GM19099 (cell line): ENCODE results near the gene WNT7B.

Experiments used
- POLR2A ChIP-seq: IDR thresholded peaks from 3 replicates; pipeline ENCODE4 v1.6.1; 2011; ENCODE audit warnings: low read depth; ENCODE audit not compliant: insufficient read length; ENCODE audit errors: extremely low read depth

Gene WNT7B

DNA sequence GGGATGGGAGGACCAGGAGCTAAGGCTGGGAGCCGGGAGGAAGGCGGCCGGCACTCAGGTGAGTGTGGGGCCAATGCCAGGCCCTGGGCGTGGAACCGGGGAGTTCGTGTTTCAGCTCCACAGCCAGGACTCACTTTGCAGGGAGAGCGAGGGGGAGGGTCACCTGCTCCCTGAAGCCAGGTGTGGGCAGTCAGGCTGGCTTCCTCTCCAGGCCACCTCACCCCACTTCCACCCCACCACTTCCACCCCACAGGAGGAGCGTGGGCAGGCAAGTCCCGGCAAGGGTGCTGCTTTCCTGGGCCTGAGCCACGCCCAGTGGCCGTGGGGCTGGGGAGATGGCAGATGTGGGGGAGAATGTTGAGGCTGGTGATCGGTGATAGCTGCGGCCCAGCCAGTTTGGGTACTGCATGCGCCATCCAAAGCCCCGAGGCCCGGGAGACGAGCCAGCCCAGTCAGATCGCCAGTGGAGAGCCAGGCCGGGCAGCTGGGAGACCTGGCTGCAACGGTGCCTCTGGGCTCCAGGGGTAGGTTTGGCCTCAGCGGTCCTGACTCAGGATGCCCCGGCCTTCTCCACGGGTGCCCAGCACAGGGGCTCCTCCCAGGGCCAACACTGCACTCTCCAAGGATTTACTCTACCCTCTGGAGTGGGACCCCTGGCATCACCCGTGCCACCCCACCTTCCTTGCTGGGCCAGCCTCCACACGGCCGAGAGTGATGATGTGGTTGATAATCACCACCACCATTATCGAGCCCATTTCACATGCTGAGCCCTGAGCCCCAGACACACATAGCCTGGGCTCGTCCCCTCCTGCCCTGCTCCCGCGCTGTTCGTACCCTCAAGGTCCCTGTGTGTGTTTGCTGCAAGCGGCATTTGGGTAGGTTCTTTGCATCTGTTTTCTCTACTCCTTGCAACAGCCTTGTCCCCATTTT is 93.8 kb downstream of the WNT7B start:
- TF ChIP-seq POLR2A, result no peak

GRCh38 chr22:45881524-45881875 is 95.5 kb downstream of the WNT7B start:
- TF ChIP-seq POLR2A, result no peak

DNA sequence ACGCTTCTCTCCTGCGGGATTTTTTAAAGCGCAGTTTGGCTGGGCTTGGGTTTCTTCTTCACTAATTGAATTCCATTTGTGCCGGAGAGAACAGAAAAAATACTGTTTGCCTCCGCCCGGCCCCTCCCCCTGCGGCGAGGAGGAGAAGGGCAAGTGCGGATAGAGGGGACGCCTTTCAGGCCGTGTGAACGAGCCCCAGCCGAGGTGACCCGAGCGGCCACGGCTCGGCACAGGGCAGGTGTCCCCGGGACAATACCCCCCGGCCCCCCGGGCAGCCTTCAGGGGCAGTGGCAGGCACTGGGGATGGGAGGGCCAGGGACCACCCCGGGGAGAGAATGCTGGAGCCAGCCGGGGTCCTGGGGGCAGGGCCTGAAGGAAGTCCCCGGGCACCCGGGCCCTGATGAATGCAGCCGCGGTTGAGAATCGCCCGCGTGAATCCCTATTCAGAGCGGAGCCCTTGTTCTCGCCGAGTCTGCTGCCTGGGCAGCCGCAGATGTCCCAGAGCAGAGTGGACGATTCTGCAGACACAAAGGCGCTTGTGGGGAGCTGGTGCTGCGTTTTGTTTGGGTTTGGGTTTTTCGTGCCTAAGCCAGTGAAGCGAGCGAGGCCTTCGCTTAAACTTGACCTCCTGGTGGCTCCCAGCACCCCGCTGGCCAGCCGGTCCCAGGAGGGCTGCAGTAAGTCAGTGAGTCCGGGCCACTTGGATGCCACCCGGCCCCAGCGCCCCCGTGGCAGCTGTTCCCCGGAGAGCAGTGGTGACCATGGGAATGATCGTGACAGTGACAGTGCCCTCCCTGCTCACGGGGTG is 96.0 kb downstream of the WNT7B start:
- TF ChIP-seq POLR2A, result no peak

DNA sequence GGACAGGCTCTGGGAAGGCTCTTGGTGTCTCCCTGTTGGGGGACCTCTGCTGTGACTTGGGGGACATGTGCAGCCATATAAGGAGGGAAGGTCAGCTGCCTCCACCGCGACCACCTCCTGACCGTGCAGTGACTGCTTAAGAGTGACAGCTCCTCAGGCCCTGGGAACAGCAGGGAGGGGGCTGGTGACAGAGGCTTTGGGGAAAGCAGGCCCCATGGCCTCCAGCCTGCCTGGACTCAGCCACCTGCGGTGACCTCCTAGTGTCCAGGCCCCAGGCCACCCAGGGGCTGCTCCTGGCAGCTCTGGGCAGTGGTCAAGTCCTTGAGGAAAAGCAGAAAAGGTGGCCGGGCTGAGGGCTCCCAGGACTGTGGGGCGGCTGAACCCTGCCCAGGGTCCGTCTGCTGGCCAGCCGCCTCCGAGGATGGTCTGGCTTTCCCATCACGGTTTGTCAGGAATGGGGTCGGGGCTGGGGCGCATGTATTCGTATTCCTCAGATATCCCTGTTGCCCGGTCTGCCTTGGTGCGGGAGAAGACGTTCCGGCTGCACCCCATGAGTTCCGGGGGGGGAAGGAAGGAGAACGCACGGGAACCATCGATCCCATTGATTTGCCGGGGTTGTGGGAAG is 96.8 kb downstream of the WNT7B start:
- TF ChIP-seq POLR2A, result no peak

DNA sequence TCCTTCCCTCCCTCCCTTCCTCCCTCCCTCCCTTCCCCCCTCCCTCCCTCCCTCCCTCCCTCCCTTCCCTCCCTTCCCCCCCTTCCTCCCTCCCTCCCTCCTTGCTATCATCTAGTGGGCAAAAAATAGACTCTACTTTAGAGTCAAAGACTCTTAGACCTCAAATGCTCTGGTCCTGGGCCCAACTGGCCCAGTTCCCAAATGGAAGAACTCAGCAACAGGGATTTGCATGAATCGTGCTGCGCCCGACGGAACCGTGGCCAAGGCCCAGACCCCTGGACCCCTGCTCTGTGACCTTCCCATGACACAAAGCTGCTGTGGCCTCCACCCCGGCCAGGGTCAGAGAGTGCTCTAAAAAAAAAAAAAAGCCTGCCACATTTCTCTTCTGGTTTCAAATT is 97.4 kb downstream of the WNT7B start:
- TF ChIP-seq POLR2A, result no peak

- no peak for TF ChIP-seq POLR2A
Observed at GRCh38 chr22:45878901-45879551, 97.9 kb downstream of the WNT7B start.

- no peak for TF ChIP-seq POLR2A
Observed at GRCh38 chr22:45878051-45878781, 98.7 kb downstream of the WNT7B start.

- no peak for TF ChIP-seq POLR2A
Observed at GRCh38 chr22:45877651-45878050, 99.3 kb downstream of the WNT7B start.

DNA sequence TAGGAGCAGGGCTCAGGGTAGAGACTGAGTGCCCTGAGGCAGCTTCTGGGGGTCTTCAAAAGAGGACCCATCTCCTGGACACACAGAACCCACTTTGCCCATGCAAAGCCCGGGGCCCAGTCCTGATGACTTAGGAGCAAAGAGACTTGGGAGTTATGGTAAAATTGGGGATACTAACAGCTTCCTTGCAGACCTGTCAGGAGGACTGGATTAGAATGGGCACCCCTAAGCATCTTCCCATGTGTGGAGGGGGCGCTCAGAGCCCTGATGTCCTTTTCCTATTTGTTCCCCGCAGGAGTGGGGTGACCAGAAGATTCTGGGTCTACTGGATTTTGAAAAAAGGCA is 100.0 kb downstream of the WNT7B start:
- TF ChIP-seq POLR2A, result no peak

- no peak for TF ChIP-seq POLR2A
Observed at GRCh38 chr22:45876136-45877035, 100.6 kb downstream of the WNT7B start.

- no peak for TF ChIP-seq POLR2A
Observed at GRCh38 chr22:45872659-45873263, 104.2 kb downstream of the WNT7B start.

- no peak for TF ChIP-seq POLR2A
Observed at GRCh38 chr22:45871721-45872120, 105.2 kb downstream of the WNT7B start.
